ENCODE results near the gene CLCN2. TPM values are rescaled to one million over a fixed set of nuclear protein-coding genes. Genes with fewer than 3 reads are reported as not detected.
A peak's percentile ranks its signal among the peaks of the same experiment; 100 is the strongest.

The CLCN2 gene
- polyA plus RNA-seq, 2 of the 4 experiments (the other 2 are of a cell fraction), result 2.2 to 5.4 TPM

- Histone ChIP-seq H3K4me3 (no peak overlapping the region), H3K27ac (no peak overlapping the region), H3K9me3 (no peaks in the 10 kb centered on the region), H3K4me1 (peaks cover 8% of the 10 kb centered on the region; the same call in 2 of the 3 replicates), H3K4me2 (no peak overlapping the region)
- no peak for FAIRE-seq
- no peak for DNase-seq (ENCODE audit: low read depth in 1 of 2, low spot score in 1 of 2)
- no peak for TF ChIP-seq HES2 (IDR thresholded peaks at IDR 0.05)
- ChIA-PET POLR2A (interaction anchor here (1.0 kb wide), 1 partner anchor 17 kb away, joined by 3 read pairs; the partner anchor contains the start of genes CLCN2 and POLR2H), CTCF (interaction anchor here (0.6 to 2.8 kb wide), 5 partner anchors 9 to 436 kb away, joined by 3 to 23 read pairs (median 4); no protein-coding TSS in a partner anchor)
- 90% methylated on average over 7 of the region's 24 CpGs for WGBS (ENCODE audit: missing lambda C conversion rate)
- peak; percentile 9 to 10; a peak in 1 of 6 replicates for ATAC-seq
Measured at GRCh38 chr3:184344579-184345316, 16.7 kb downstream of the CLCN2 start.

- ChIA-PET CTCF (interaction anchor here (2.2 to 2.8 kb wide), 2 partner anchors 10 to 11 kb away, joined by 9 to 23 read pairs; no protein-coding TSS in a partner anchor), POLR2A (interaction anchor here (1.3 kb wide), 1 partner anchor 19 kb away, joined by 4 read pairs; the partner anchor contains the start of gene POLR2H)
- H3K4me2 ChIP-seq, result no peak overlapping the region
- 81% methylated on average over 5 of the region's 5 CpGs for WGBS (ENCODE audit: missing lambda C conversion rate)
- ATAC-seq (no peak), DNase-seq (ENCODE audit: low read depth in 1 of 2, low spot score in 1 of 2) (no peak), FAIRE-seq (no peak)
- TF ChIP-seq EHF (CRISPR knock-in tag; IDR thresholded peaks at IDR 0.05) (no peak), POLR2AphosphoS2 (conservative IDR thresholded peaks at IDR 0.05; ENCODE audit: low read length) (no peak), PBX3 (IDR thresholded peaks at IDR 0.05) (no peak), HEYL (CRISPR knock-in tag; IDR thresholded peaks at IDR 0.05) (no peak), HMGXB4 (CRISPR knock-in tag; IDR thresholded peaks at IDR 0.05; ENCODE audit: borderline replicate concordance) (no peak), SMC3 (IDR thresholded peaks at IDR 0.05) (no peak), SREBF2 (IDR thresholded peaks at IDR 0.05) (no peak), REST (IDR thresholded peaks at IDR 0.05) (no peak), ZC3H11A (IDR thresholded peaks at IDR 0.05) (no peak), CBX8 (IDR thresholded peaks at IDR 0.05) (no peak), NFE2L2 (conservative IDR thresholded peaks at IDR 0.05; ENCODE audit: low read length) (no peak), ATOH8 (CRISPR knock-in tag; IDR thresholded peaks at IDR 0.05; ENCODE audit: low read depth) (no peak), EP300 (IDR thresholded peaks at IDR 0.05) (no peak)
- H3K4me1 ChIP-seq, result peaks cover 8% of the 10 kb centered on the region; the same call in 2 of the 3 replicates
- no peak overlapping the region for H3K4me3 ChIP-seq
- no peak overlapping the region for H3K27ac ChIP-seq
- no peaks in the 10 kb centered on the region for H3K9me3 ChIP-seq
Measured at GRCh38 chr3:184343200-184343876, 18.1 kb downstream of the CLCN2 start.

All from A549 (cell line).